ENCODE data around the gene USH1G. TPM values are rescaled to one million over a fixed set of nuclear protein-coding genes. Genes with fewer than 3 reads are reported as not detected.
A peak's percentile ranks its signal among the peaks of the same experiment; 100 is the strongest.
"Not testable (repeated sequence)": the region's sequence is repeated elsewhere in the genome, so short reads cannot be mapped to it uniquely, and the experiment has no call there.

USH1G gene
- total RNA-seq, 2 donors from 2014 or later = 0.31 TPM; not detected in 1

DNA sequence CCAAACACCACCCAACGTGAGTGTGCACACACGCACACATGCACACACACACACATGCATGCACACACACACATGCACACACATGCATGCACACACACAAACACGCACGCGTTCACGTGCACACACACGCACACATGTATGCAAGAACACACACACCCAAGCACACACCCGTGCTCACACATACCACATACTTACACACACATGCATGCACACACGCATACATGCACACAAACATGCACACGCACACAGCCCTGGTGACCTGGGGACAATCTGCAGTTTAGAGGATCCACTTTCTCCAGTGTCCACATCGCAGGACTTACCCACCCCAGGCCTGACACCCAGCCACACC lies 6.2 kb downstream of the USH1G start:
- DNase-seq (no peak), ATAC-seq (no peak)
- intact Hi-C loops (cut with DNase I, micrococcal nuclease) = no loop called here

DNA sequence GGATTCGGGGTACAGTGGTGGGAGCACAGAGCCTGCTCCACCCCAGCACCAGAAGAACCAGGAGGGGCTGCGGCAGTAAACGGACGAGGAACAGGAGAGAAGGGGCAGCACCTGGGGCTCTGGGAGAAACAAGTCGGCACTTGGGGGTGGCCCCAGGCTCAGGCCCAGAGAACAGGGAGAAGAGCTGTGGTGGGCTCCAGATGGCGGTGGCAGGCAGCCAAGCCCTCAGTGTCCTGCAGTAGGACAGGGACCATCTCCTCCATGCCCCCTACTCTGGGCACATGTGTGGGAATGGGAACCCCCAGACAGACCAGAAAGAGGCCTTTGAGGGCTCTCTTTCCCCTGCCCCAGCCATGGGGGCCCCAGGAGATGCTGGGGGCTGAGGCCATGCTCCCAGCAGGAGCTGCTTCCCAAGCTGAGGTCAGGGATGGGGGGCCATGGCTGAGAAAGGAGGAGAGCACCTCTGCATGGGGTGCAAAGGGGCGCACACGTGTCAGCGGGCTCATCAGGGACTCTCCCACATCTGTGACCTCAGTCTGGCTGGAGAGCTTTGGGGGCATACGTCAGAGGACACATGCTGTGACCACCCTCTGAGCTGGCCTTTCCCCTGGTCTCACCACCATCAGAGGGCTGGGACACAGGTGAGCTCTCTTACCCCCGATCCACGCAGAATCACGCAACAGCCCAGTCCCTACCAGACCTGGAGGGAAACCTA lies 6.8 kb downstream of the USH1G start:
- intact Hi-C loops (cut with DNase I, micrococcal nuclease) = no loop called here
- ATAC-seq (no peak), DNase-seq (no peak)

DNA sequence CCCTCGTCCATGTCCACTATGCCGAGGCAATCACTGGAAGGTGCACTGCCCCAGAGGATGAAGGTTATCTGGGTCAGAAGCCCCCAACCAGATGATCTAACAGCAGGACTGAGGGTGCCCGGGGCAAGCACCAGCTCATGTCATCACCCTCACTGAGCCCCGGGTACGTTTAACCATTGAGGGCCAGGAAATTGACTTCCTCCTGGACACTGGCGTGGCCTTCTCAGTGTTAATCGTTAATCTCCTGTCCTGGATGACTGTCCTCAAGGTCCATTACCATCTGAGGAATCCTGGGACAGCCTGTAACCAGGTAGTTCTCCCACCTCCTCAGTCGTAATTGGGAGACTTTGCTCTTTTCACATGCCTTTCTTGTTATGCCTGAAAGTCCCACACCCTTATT lies 11.6 kb downstream of the USH1G start:
- intact Hi-C loops (cut with DNase I, micrococcal nuclease); ATAC-seq; DNase-seq: not testable (repeated sequence)

DNA sequence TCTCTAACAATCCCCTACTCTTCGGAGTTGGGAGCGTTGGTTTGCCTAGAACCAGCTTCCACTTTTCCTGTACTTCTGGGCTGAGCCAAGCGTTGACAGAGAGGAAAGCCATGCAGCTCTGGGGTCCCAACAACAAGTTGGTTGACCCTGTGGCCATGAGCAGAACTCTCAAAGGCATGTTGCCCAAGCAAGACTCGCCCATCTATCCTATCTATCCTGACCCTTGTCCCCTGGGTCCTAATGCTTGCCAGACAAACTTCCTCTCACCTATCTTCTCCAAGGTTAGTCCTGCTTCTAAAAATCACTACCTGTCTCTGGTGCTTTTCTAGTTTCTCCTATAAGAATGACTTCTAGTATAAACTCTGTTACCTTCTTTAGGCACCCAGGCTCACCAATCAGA lies 14.0 kb downstream of the USH1G start:
- DNase-seq; intact Hi-C loops (cut with DNase I, micrococcal nuclease): not testable (repeated sequence)

DNA sequence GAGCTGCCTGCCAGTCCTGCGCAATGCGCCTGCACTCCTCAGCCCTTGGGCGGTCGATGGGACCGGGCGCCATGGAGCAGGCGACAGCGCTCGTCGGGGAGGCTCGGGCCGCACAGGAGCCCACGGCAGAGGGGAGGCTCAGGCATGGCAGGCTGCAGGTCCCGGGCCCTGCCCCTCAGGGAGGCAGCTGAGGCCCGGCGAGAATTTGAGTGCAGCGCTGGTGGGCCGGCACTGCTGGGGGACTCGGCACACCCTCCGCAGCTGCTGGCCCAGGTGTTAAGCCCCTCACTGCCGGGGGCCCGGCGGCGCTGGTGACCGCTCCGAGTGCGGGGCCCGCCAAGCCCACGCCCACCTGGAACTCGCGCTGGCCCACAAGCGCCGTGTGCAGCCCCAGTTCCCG lies 16.0 kb downstream of the USH1G start:
- DNase-seq = no peak
- ATAC-seq = no peak
- intact Hi-C loops (cut with DNase I, micrococcal nuclease) = no loop called here

More for the DNA sequence above, 14.0 kb downstream of the USH1G start:
- ATAC-seq = not testable (repeated sequence)

DNA sequence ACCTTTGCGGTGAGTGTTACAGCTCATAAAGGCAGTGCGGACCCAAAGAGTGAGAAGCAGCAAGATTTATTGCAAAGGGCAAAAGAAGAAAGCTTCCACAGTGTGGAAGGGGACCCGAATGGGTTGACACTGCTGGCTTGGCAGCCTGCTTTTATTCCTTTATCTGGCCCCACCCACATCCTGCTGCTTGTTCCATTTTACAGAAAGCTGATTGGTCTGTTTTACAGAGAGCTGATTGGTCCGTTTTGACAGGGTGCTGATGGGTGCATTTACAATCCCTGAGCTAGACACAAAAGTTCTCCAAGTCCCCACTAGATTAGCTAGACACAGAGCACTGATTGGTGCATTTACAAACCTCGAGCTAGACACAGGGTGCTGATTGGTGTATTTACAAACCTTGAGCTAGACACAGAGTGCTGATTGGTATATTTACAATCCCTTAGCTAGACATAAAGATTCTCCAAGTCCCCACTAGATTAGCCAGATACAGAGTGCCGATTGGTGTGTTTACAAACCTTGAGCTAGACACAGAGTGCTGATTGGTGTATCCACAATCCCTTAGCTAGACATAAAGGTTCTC lies 16.8 kb downstream of the USH1G start:
- DNase-seq; intact Hi-C loops (cut with DNase I, micrococcal nuclease); ATAC-seq: not testable (repeated sequence)

DNA sequence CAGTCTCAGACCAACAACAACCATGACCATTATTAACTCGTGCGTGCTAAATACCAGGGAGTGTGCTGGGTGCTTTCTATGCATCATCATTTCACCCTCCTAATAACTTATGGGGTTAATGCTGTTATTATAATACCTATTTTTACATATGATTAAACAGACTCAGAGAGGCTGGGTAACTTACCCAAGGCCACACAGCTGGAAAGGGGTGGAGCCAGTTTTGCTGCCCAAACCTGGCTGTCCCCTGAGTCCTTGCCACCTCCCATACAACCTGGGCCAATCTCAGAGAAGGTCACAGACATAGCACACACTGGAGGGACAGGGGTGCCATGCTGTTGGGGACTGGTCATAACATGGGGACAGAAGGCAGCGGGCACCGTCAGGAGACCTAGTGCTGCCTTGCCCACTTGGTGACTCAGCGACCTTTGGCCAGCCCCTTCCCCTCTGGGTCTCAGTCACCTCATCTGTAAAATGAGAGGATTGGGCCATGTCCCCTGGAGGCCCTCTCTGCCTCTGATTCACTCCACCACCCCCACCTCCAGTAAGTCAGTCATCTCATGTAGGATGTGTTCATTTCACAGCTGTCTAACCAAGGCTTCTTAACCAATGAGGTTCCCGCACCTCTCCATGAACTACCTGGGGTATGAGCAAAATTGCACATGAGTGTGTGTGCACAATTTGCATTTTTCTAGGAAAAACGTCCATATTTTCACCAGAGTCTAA lies 18.2 kb downstream of the USH1G start:
- DNase-seq (no peak), ATAC-seq (no peak)
- intact Hi-C loops (cut with DNase I, micrococcal nuclease) = no loop called here

DNA sequence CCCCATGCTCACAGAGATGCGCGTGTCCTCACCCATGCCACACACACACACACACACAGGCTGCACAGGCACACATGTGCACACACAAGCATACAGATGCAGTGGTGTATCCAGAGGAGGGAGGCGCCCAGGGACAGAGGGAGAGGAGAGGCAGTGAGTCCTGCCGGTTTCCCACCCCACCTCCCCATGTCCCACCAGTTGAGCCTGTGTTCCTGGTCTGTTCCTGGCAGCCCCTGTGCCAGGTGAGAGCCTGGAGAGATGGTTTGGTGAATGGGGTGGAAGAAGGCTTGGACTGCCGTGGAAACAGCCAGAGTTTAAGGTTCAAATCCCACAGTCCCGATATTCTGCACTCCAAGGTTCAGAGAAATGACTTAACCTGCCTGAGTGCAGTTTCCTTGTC lies 19.4 kb downstream of the USH1G start:
- no peak for ATAC-seq
- intact Hi-C loops (cut with DNase I, micrococcal nuclease) = no loop called here
- no peak for DNase-seq

DNA sequence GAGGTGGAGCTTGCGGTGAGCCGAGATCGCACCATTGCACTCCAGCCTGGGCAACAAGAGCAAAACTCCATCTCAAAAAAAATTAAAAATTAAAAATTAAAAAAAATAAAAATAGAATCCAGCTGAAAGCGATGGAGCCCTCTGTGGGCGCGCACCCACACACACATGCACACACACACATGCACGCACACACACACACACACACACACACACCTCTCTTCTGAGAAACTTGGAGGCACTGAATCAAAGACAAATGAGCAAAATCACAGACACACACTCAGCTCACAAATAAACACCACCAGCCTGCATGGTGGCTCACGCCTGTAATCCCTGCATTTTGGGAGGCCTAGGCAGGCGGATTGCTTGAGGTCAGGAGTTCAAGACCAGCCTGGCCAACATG lies 20.0 kb downstream of the USH1G start:
- no peak for ATAC-seq

DNA sequence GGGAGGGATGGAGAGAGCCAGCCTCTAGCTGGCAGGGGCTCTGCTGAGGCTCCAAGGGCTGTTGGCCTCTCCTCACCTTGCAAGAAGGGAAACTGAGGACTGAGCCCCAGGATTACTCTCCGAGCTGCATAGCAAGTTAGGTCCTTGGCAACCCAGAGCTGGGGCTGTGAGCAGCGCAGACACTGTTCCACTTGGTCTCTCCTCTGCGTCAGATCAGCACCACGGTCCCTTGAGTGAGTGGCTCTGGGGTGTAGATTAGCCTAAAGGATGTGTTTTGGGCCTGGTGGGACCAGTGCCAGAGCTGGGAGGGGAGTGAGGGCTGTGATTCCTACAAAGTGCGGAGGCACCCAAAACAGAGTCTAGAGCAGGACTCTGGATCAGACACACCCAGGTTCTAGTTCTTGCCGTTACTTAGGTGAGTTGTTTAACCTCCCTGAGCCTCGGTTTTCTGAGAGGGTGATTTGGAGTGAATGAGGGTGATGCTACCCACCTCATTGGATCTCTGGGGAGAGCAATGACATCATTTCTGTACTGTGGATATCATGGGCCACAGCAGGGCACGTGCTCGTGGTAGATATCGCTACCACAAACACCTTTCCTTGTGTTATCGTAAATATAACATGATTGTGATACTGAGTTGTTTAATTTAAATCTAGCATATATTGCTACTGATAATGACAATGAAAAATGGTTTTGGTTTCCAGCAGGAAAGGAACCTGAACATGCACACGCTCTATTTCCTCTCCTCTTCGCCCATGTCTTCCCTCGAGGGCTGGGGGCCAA lies 21.5 kb downstream of the USH1G start:
- no peak for ATAC-seq
- no peak for DNase-seq
- intact Hi-C loops (cut with DNase I, micrococcal nuclease) = no loop called here

More for the DNA sequence above, 20.0 kb downstream of the USH1G start:
- no peak for DNase-seq
- intact Hi-C loops (cut with DNase I, micrococcal nuclease) = no loop called here

DNA sequence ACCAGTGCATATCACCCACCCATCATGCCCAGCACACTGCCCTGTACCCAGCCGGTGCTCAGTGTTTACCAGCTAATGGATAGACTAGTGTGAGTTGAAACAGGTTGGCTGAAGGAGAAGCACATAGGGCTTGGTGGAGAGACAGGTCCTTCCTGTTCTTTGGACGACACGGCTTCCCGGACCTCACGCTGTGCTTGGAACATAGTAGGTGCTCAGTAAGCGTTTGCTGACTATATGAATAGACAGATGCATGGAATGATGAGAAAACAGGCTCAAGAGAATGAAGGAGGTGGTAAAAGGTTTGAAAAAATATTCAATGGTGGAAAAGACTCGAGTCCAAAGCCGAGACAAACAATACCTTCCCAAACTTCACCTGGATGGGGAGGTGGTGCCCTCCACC lies 22.8 kb downstream of the USH1G start:
- ATAC-seq = no peak
- intact Hi-C loops (cut with DNase I, micrococcal nuclease) = no loop called here
- DNase-seq = no peak

DNA sequence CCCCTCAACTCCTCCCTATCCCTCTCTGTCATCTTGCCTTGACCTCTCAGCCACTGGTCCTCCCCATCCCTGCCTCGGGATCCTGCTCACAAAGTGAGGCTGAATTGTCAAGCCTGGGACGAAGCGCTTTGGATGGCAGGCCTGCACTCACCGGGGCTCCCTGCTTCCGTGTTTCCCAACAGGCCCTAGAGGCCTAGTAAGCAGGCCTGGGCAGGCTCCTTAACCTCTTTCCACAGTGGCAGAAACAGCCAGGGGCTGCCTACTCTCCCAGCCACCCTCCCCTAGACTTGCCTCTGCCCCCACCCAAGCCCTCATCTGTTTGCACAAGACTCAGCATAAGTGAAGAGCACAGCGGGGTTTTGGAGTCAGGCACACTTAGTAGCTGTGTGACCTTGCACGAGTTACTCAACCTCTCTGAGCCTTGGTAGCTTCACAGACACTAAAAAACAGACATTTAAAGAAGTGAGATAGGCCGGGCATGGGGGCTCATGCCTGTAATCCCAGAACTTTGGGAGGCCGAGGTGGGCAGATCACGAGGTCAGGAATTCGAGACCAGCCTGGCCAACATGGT lies 24.6 kb downstream of the USH1G start:
- DNase-seq = no peak
- no peak for ATAC-seq
- intact Hi-C loops (cut with DNase I, micrococcal nuclease) = no loop called here

DNA sequence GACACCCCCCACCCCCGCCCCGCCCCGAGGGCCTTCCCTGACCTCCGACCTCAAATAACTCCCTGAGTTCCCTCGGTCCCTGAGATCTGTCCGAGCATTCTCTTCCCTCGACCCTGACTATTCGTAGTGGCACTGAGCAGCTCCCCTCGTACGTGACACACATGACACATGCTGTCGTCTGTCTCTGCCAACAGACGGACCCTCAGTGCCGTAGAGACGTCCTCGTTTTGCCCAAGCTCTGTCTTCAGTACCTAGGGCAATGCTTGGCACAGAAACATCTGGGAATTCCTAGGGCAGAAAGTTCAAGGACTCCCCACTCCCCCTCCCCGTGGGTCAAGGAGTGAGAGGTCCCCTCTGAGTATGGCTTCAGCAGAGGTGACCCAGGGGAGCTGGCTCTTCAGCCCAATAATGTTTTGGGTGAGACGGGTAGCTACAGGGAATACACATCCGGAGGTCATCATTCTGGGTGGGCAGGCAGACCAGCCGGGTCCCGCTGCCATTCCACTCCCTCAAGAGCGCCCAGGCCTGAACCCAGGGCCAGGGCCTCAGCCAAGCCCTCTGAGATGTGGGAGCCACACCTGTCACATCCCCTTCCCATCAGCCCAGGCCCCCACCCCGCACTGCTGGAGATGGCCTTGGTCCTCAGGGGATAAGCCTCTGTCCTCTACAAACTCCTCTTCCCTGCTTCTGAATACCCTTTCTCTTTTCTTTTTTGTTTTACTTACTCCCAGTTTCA lies 29.0 kb downstream of the USH1G start:
- no peak for ATAC-seq
- no peak for DNase-seq
- intact Hi-C loops (cut with DNase I, micrococcal nuclease) = no loop called here

DNA sequence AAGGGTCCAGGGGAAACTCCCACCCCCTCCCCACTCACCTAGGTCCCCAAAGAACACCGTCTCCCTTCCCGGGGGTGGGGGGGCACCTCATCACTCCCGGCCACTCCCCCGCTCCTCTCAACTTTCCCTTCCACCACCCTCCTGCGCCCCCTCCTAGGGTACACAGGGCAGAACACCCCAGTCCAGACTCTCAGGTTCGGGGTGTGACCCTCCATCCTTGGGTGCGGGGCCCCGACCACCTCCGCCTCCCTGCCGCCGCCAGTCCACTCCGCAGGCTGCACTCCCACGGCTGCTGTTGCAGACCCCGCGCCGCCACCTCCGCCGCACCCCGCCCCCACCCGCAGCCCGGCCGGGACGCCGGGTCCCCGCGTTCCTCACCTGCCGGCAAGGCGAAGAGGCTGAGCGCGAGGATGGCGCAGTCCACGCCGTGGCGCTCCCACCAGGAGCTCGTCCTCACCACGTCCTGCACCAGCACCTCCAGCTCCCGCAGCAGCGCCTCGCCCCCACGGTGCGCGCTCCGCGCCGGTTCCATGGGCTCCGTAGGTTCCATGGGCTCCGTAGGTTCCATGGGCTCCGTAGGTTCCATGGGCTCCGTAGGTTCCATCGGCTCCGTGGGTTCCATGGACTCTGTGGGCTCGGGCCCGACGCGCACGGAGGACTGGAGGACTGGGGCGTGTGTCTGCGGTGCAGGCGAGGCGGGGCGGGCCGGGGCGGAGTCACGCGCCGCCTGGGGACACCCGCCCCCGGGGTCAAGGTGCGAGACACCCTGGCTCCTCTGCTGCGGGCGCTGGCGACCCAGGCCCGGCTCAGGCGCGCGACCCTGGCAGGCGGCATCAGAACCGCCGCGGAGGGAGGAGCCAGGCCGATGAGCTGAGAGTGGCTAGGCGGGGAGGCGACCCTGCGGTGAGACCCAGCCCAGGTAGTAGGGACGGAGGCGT lies 29.8 kb downstream of the USH1G start, which contains the start of gene FADS6:
Gene FADS6, minus strand, starts transcription at position 660 of the 938 bp plus-strand sequence. Its CDS starts 38 bp downstream, at position 622.
- DNase-seq (peak in 1 of 2 donors; percentile 41), ATAC-seq (peak; percentile 93)
- intact Hi-C loops (cut with DNase I, micrococcal nuclease) = no loop called here

DNA sequence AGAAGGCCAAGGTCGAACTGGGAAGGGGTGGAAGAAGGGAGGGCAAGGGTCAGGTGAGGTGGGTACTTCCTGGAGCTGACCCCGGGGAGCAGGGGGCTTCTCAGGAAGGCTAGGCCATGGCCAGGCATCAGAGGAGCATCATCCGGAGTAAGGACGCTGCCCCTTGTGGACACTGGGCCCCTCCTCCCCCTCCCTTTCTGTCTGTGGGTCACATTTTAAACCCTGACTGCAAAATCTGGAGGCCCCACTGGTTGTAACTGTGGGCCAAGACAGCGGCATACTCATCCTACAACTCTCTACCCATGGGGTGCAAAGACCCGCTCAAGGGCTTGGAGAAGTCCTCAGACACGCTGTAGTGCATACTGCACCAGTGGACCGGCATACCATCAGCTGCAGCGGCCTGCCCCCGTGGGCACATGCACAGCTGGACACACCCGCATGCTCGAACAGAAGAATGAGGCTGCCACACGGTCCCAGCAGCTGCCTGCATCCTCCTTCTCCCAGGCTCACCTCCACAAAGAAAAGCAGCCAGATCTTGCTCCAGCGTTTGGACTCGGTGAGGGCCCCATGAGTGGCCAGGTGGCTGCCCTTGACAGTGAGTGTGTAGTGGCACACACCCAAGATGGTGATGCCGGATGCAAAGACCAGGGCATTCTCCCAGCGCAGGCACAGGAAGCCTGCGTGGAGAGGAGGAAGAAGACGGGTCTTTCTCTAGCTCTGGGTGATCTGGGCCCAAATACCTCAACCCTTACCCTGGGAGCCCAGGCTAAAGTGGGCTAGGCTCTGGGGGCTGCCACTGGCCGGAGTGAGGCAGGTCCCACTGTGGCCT lies 30.8 kb downstream of the USH1G start:
- DNase-seq (no peak), ATAC-seq (no peak)
- intact Hi-C loops (cut with DNase I, micrococcal nuclease) = no loop called here

DNA sequence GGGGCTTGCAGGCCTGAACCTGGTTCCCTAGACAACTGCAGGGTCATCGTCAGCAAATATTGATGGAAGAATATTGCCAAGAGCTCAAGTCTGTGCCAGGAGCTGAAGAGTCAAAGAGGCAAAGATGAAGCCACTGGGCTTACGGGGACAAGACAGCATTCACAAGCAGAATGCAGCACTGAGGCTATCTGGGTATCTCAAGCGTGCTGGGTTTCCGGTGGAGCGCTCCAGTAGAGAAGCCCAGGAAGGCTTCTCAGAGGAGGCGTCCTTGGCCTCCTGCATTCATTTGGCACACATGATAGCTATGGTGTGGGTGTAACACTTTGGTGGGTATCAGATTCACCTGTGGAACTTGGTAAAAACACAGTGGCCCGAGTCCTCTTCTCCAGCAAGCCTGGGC lies 32.5 kb downstream of the USH1G start:
- intact Hi-C loops (cut with DNase I, micrococcal nuclease) = no loop called here
- DNase-seq (no peak), ATAC-seq (no peak)
